K562 (cell line): ENCODE data around the gene CYTH1.

Experiments used
- BHLHE40 ChIP-seq: IDR thresholded peaks from 2 replicates; pipeline ENCODE4 v1.6.1; 2011; ENCODE audit warnings: low read length, improper control_type of control experiment
- ESRRB ChIP-seq: fragments of 250-450 bp; sonication (Bioruptor Pico); IDR thresholded peaks from 2 replicates; pipeline ENCODE4 v1.5.0; 2020; ENCODE audit warnings: mild to moderate bottlenecking, moderate library complexity, borderline replicate concordance
- MTA1 ChIP-seq: fragments of 450-650 bp; IDR thresholded peaks from 2 replicates; pipeline ENCODE4 v1.6.1; 2017; ENCODE audit warnings: borderline replicate concordance
- MTA2 ChIP-seq: fragments of 450-650 bp; IDR thresholded peaks from 2 replicates; pipeline ENCODE4 v1.6.1; 2016; ENCODE audit warnings: low read depth
- RAD21 ChIP-seq, 2 experiments: fragments of 250-450 bp in 1 of 2; fragments of 450-650 bp in 1 of 2; sonication (Bioruptor Pico) in 1 of 2; formaldehyde crosslinking in 1 of 2; IDR thresholded peaks in 1 of 2; conservative IDR thresholded peaks in 1 of 2; 2 replicates each; pipeline versions ENCODE4 v1.4.0 to v1.8.0; 2020 to 2022; ENCODE audit warnings: mild to moderate bottlenecking in 2 of 2, moderate library complexity in 1 of 2
- SRSF1 ChIP-seq: fragments of 200-400 bp; formaldehyde crosslinking; IDR thresholded peaks from 2 replicates; pipeline ENCODE4 v1.6.1; 2017; ENCODE audit warnings: mild to moderate bottlenecking, low read depth, low read length, moderate library complexity
- TBP ChIP-seq: optimal IDR thresholded peaks from 2 replicates; pipeline ENCODE3; 2011; ENCODE audit warnings: low read depth, low read length, improper control_type of control experiment
- TF ChIP-seq, protein P1 (sequence below): fragments of 450-650 bp; IDR thresholded peaks from 2 replicates; pipeline ENCODE4 v1.6.1; 2016

DNA sequence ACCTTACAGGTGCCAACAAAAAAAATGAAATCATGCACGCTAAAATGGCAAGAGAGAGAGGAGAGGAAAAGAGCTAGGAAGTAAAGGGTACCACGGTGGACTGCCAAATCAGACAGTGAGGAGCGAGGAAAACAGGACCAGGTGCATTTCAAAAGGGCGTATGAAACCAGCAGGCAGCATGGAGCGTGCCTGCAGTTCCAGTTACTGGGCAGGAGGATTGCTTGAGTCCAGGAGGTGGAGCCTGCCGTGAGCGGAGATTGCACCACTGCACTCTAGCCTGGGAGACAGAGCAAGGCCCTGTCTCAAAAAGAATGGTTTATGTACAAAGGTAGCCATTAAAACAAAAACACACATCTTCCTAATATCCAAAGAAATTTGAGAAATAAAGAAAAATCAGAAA, 42.2 kb upstream of the CYTH1 start:
- TF ChIP-seq TBP: no peak
- TF ChIP-seq ESRRB (CRISPR knock-in tag): no peak
- TF ChIP-seq, protein P1, sequence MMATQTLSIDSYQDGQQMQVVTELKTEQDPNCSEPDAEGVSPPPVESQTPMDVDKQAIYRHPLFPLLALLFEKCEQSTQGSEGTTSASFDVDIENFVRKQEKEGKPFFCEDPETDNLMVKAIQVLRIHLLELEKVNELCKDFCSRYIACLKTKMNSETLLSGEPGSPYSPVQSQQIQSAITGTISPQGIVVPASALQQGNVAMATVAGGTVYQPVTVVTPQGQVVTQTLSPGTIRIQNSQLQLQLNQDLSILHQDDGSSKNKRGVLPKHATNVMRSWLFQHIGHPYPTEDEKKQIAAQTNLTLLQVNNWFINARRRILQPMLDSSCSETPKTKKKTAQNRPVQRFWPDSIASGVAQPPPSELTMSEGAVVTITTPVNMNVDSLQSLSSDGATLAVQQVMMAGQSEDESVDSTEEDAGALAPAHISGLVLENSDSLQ: no peak
- no peak for TF ChIP-seq SRSF1
- TF ChIP-seq MTA2: no peak
- no peak for TF ChIP-seq MTA1
- TF ChIP-seq BHLHE40: no peak
- TF ChIP-seq RAD21 (CRISPR knock-in tag; conservative IDR thresholded peaks at IDR 0.05 in 1 of 2, IDR thresholded peaks at IDR 0.05 in 1 of 2): no peak
